Neuronal stem cell (in vitro differentiated cells): ENCODE data around the gene PARD3.

Experiments
- DNase-seq: peaks from one replicate; pipeline ENCODE4 v3.0.0-alpha.2; 2013; ENCODE audit warnings: low spot score
- H2AFZ ChIP-seq: one replicate; pipeline ENCODE4 v1.6.1; 2013; ENCODE audit warnings: mild to moderate bottlenecking, low read length, inconsistent platforms
- H2AK5ac ChIP-seq: 2 replicates; pipeline ENCODE4 v1.6.1; 2013; ENCODE audit warnings: low read depth, mild to moderate bottlenecking, inconsistent platforms, low read length, moderate library complexity, mixed read lengths
- H2BK120ac ChIP-seq: 2 replicates; pipeline ENCODE4 v1.6.1; 2013; ENCODE audit warnings: low read depth, mild to moderate bottlenecking, inconsistent platforms, low read length, moderate library complexity, mixed read lengths
- H2BK12ac ChIP-seq: one replicate; pipeline ENCODE4 v1.6.1; 2013; ENCODE audit warnings: low read length, inconsistent platforms
- H2BK15ac ChIP-seq: 2 replicates; pipeline ENCODE4 v1.6.1; 2013; ENCODE audit warnings: mild to moderate bottlenecking, low read length, inconsistent platforms, mixed read lengths
- H2BK5ac ChIP-seq: one replicate; pipeline ENCODE4 v1.6.1; 2013; ENCODE audit warnings: inconsistent platforms, mild to moderate bottlenecking, low read length, moderate library complexity
- H3K14ac ChIP-seq: one replicate; pipeline ENCODE4 v1.6.1; 2013; ENCODE audit warnings: low read length, inconsistent platforms
- H3K18ac ChIP-seq: 2 replicates; pipeline ENCODE4 v1.6.1; 2013; ENCODE audit warnings: low read length, inconsistent platforms
- H3K23ac ChIP-seq: 2 replicates; pipeline ENCODE4 v1.6.1; 2013; ENCODE audit warnings: low read depth, mild to moderate bottlenecking, mixed read lengths, low read length, inconsistent platforms; ENCODE audit not compliant: poor library complexity
- H3K27ac ChIP-seq: replicated peaks from 3 replicates; pipeline ENCODE4 v1.5.1; 2013; ENCODE audit warnings: low read length, inconsistent platforms
- H3K27me3 ChIP-seq, 3 experiments: 2 replicates each; pipeline ENCODE4 v1.6.1; 2013; ENCODE audit warnings: low read length in 3 of 3, mild to moderate bottlenecking in 2 of 3, inconsistent platforms in 1 of 3, low read depth in 1 of 3, mixed read lengths in 1 of 3, moderate library complexity in 1 of 3; ENCODE audit not compliant: control insufficient read depth in 3 of 3, insufficient read depth in 3 of 3
- H3K36me3 ChIP-seq, 2 donors: replicated peaks in 1 of 2; 2 replicates each; pipeline ENCODE4 v1.6.1; 2013; ENCODE audit warnings: low read length in 2 of 2; ENCODE audit not compliant: control insufficient read depth in 2 of 2, insufficient read depth in 2 of 2
- H3K4ac ChIP-seq: 2 replicates; pipeline ENCODE4 v1.6.1; 2013; ENCODE audit warnings: inconsistent platforms, mild to moderate bottlenecking, low read length, moderate library complexity
- H3K4me1 ChIP-seq, 2 donors: 1 replicate in 1 of 2; 2 replicates in 1 of 2; pipeline ENCODE4 v1.6.1; 2013; ENCODE audit warnings: low read length in 2 of 2, low read depth in 1 of 2; ENCODE audit not compliant: control insufficient read depth in 2 of 2, insufficient read depth in 1 of 2
- H3K4me2 ChIP-seq: one replicate; pipeline ENCODE4 v1.6.1; 2013; ENCODE audit warnings: mild to moderate bottlenecking, low read length, inconsistent platforms; ENCODE audit not compliant: insufficient read depth, poor library complexity, severe bottlenecking
- H3K4me3 ChIP-seq, 2 donors: 2 replicates each; pipeline ENCODE4 v1.5.1; 2013; ENCODE audit warnings: low read length in 2 of 2, mild to moderate bottlenecking in 2 of 2, inconsistent platforms in 1 of 2, moderate library complexity in 1 of 2
- H3K79me1 ChIP-seq: one replicate; pipeline ENCODE4 v1.6.1; 2013; ENCODE audit warnings: low read depth, mild to moderate bottlenecking, inconsistent platforms, low read length, moderate library complexity
- H3K9ac ChIP-seq: one replicate; pipeline ENCODE4 v1.6.1; 2013; ENCODE audit warnings: mild to moderate bottlenecking, low read depth, low read length, inconsistent platforms; ENCODE audit not compliant: poor library complexity
- H3K9me3 ChIP-seq, 2 donors: replicated peaks in 1 of 2; 2 replicates each; pipeline versions ENCODE3 to v1.6.1; 2013; ENCODE audit warnings: low read length in 2 of 2, mild to moderate bottlenecking in 2 of 2, inconsistent platforms in 1 of 2, low read depth in 1 of 2, mixed read lengths in 1 of 2, moderate library complexity in 1 of 2; ENCODE audit not compliant: control insufficient read depth in 2 of 2, insufficient read depth in 1 of 2
- H4K8ac ChIP-seq: one replicate; pipeline ENCODE4 v1.6.1; 2013; ENCODE audit warnings: low read depth, mild to moderate bottlenecking, inconsistent platforms, low read length, moderate library complexity
- H4K91ac ChIP-seq: one replicate; pipeline ENCODE4 v1.6.1; 2013; ENCODE audit warnings: low read length, low read depth, mild to moderate bottlenecking, inconsistent platforms; ENCODE audit not compliant: poor library complexity
- WGBS, 2 donors: extraction: QIAGEN DNeasy Blood & Tissue Kit; methylation state at CpG; one replicate each; pipeline ENCODE4 v1.1.7; 2013; ENCODE audit warnings: missing lambda C conversion rate in 2 of 2, mixed read lengths in 1 of 2; ENCODE audit not compliant: insufficient read length in 2 of 2, insufficient replicate concordance in 1 of 2; ENCODE audit errors: extremely low coverage in 2 of 2; 5-methylcytosine and 5-hydroxymethylcytosine counted together

The PARD3 gene

DNA sequence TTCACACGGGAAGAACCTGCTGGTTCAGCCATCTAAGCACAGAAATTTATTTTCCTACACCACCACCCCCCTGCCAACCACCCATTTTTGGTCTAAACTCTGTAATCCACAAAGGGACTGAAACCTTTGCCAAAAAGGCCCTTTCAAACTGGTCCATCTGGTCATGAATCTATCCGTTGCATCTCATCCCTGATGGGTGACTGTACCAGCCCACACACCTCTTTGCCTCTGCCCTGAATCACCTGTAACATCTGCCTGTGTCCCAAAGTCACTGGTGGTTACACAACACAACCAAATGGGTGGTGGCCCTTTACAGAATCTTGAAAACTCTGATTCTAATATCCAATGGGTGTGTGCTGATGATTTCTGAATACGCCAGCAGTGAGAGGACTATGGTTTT, 503.4 kb downstream of the PARD3 start:
- no peak overlapping the region for H3K27ac ChIP-seq
- no peak overlapping the region for H2BK120ac ChIP-seq
- no CpG with 5 or more reads among the region's 3 CpGs for WGBS, 2 donors
- no peaks in the 10 kb centered on the region for H3K9me3 ChIP-seq
- H4K8ac ChIP-seq = no peak overlapping the region
- H3K4me2 ChIP-seq = no peak overlapping the region
- no peak overlapping the region for H3K4me3 ChIP-seq
- no peak overlapping the region for H2AK5ac ChIP-seq
- no peak overlapping the region for H3K18ac ChIP-seq
- no peak overlapping the region for H2AFZ ChIP-seq
- H2BK5ac ChIP-seq = no peak overlapping the region
- no peak for DNase-seq
- H3K4me1 ChIP-seq = peaks cover 2 to 12% of the 10 kb centered on the region in 2 donors
- no peak overlapping the region for H3K4ac ChIP-seq
- no peak overlapping the region for H3K9ac ChIP-seq
- peaks cover 0 to 18% of the 10 kb centered on the region in 2 donors for H3K36me3 ChIP-seq
- H4K91ac ChIP-seq = no peak overlapping the region
- no peak overlapping the region for H3K14ac ChIP-seq
- H2BK15ac ChIP-seq = no peak overlapping the region
- no peak overlapping the region for H3K23ac ChIP-seq
- no peaks in the 10 kb centered on the region for H3K79me1 ChIP-seq
- H2BK12ac ChIP-seq = no peak overlapping the region
- no peaks in the 10 kb centered on the region for H3K27me3 ChIP-seq

DNA sequence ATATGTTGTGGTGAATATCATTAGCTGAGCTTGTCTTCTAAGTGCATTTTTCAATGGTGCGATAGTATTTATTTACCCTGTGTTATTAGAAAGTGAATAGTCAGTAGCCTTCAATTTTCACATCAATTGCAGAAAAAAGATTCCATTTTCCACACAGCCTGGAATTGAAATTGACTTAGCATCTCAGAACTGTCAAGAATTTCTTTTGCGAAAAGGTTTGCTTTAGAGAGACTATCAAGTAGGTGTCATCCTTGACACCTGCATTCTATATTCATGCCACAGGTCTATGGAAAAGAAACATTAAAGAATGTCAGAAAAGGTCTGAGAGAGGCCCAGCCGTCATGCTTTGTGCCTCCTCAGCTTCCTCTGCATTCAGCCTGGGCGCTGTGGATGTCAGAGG, 504.9 kb downstream of the PARD3 start:
- peaks cover 2 to 12% of the 10 kb centered on the region in 2 donors for H3K4me1 ChIP-seq
- no peak overlapping the region for H3K18ac ChIP-seq
- no peak overlapping the region for H3K14ac ChIP-seq
- H3K9ac ChIP-seq = no peak overlapping the region
- H2AK5ac ChIP-seq = no peak overlapping the region
- no peak overlapping the region for H3K4ac ChIP-seq
- H3K27me3 ChIP-seq = no peaks in the 10 kb centered on the region
- no peak overlapping the region for H3K23ac ChIP-seq
- H3K9me3 ChIP-seq = no peaks in the 10 kb centered on the region
- no peak overlapping the region for H2BK15ac ChIP-seq
- H3K27ac ChIP-seq = no peak overlapping the region
- H4K8ac ChIP-seq = no peak overlapping the region
- no peak overlapping the region for H3K4me3 ChIP-seq
- no peak overlapping the region for H2AFZ ChIP-seq
- WGBS, 2 donors = no CpG with 5 or more reads among the region's 4 CpGs
- H4K91ac ChIP-seq = no peak overlapping the region
- H2BK120ac ChIP-seq = no peak overlapping the region
- DNase-seq = no peak
- peaks cover 0 to 3% of the 10 kb centered on the region in 2 donors for H3K36me3 ChIP-seq
- H2BK12ac ChIP-seq = no peak overlapping the region
- H2BK5ac ChIP-seq = no peak overlapping the region
- H3K4me2 ChIP-seq = no peak overlapping the region
- H3K79me1 ChIP-seq = no peaks in the 10 kb centered on the region

DNA sequence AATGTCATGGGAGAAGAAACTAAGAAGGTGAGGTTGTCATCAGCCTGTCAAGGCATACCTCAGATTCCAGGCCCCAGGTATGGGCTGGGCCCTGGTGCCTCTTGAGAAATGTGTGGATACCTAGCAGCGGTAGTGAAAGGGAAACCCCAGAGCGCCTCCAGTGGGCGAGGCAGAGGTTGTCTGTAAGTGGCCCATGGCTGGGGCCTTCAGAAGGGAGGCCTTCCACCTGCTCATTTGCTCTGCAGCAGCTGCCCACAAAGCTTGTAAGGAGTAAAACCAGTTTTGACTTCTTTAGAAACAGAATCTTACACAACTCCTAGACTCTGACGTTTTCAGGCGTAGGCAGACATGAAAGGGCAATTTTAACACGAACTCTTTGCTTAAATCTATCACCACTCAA, 509.9 kb downstream of the PARD3 start:
- H3K27ac ChIP-seq = no peak overlapping the region
- no peaks in the 10 kb centered on the region for H3K9me3 ChIP-seq
- no peak overlapping the region for H2BK12ac ChIP-seq
- H4K91ac ChIP-seq = no peak overlapping the region
- H3K27me3 ChIP-seq = no peaks in the 10 kb centered on the region
- H4K8ac ChIP-seq = no peak overlapping the region
- no CpG with 5 or more reads among the region's 6 CpGs for WGBS, 2 donors
- peaks cover 0 to 3% of the 10 kb centered on the region in 2 donors for H3K36me3 ChIP-seq
- no peak overlapping the region for H3K23ac ChIP-seq
- no peak overlapping the region for H2BK15ac ChIP-seq
- no peak overlapping the region for H3K14ac ChIP-seq
- no peak overlapping the region for H2AFZ ChIP-seq
- peaks cover 0 to 2% of the 10 kb centered on the region in 2 donors for H3K4me1 ChIP-seq
- H3K9ac ChIP-seq = no peak overlapping the region
- H3K18ac ChIP-seq = no peak overlapping the region
- H3K4me3 ChIP-seq = no peak overlapping the region
- H2AK5ac ChIP-seq = no peak overlapping the region
- DNase-seq = no peak
- H3K4me2 ChIP-seq = no peak overlapping the region
- H2BK120ac ChIP-seq = no peak overlapping the region
- H3K79me1 ChIP-seq = no peaks in the 10 kb centered on the region
- no peak overlapping the region for H2BK5ac ChIP-seq
- no peak overlapping the region for H3K4ac ChIP-seq

DNA sequence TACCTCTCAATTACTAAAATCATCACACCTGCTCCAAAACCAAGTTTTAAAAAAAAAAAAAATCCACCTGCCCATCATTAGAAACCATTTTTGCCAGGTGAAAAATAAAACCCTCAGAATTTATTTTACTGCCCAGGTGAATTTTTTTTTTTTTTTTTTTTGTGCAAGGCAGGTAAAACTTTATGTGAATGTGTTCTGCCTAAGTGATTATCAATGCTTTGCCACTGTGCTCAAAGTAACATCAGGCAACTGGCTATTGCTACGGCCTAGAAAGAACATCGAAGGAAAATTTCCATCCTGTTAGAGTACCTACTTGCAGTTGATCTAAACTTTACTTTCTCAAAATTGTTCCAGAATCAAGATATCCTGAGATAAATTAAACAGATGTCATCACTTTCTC, 512.1 kb downstream of the PARD3 start:
- no peaks in the 10 kb centered on the region for H3K4me1 ChIP-seq
- H3K4me3 ChIP-seq = no peak overlapping the region
- no peak overlapping the region for H2BK15ac ChIP-seq
- no peak overlapping the region for H2BK12ac ChIP-seq
- no peak overlapping the region for H3K9ac ChIP-seq
- DNase-seq = no peak
- H4K8ac ChIP-seq = no peak overlapping the region
- no peak overlapping the region for H4K91ac ChIP-seq
- H3K27ac ChIP-seq = no peak overlapping the region
- no peak overlapping the region for H2AK5ac ChIP-seq
- peaks cover 0 to 3% of the 10 kb centered on the region in 2 donors for H3K36me3 ChIP-seq
- H3K18ac ChIP-seq = no peak overlapping the region
- H2AFZ ChIP-seq = no peak overlapping the region
- no peak overlapping the region for H3K14ac ChIP-seq
- no peaks in the 10 kb centered on the region for H3K27me3 ChIP-seq
- H3K9me3 ChIP-seq = no peaks in the 10 kb centered on the region
- H2BK120ac ChIP-seq = no peak overlapping the region
- H3K4me2 ChIP-seq = no peak overlapping the region
- no CpG with 5 or more reads among the region's 2 CpGs for WGBS, 2 donors
- no peak overlapping the region for H3K4ac ChIP-seq
- no peak overlapping the region for H3K23ac ChIP-seq
- no peaks in the 10 kb centered on the region for H3K79me1 ChIP-seq
- H2BK5ac ChIP-seq = no peak overlapping the region
